Fibroblast of lung (primary cell): ENCODE measurements around the gene KSR2.

Experiments used
- EZH2 ChIP-seq: IDR thresholded peaks from 2 replicates; pipeline ENCODE4 v1.5.1; 2012; ENCODE audit warnings: low read length, control low read depth, mild to moderate bottlenecking; ENCODE audit errors: missing control alignments
- TF ChIP-seq, protein P1 (sequence below), 2 donors: IDR thresholded peaks in 1 of 2; conservative IDR thresholded peaks in 1 of 2; 1 replicate in 1 of 2; 2 replicates in 1 of 2; pipeline ENCODE4 v1.5.1; 2011 to 2012; ENCODE audit warnings: low read length in 2 of 2, control low read depth in 1 of 2, inconsistent platforms in 1 of 2, low read depth in 1 of 2, mild to moderate bottlenecking in 1 of 2

DNA sequence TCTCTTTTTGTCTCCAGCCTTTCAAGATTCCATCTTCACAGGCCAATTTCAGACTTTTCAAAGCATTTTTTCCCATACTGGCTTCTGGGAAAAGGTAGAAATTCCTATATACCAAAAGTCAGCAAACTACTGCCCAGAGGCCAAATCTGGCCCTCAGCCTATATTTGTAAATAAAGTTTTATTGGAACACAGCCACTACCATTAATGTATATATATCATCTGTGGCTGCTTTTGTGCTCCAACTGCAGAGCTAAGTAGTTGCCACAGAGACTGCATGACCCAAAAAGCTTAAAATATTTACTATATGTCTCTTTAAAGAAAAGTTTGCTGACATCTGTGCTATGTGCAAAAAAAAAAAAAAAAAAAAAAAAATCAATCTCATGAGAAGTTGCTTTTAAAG is 76.3 kb downstream of the KSR2 start:
- TF ChIP-seq, protein P1, sequence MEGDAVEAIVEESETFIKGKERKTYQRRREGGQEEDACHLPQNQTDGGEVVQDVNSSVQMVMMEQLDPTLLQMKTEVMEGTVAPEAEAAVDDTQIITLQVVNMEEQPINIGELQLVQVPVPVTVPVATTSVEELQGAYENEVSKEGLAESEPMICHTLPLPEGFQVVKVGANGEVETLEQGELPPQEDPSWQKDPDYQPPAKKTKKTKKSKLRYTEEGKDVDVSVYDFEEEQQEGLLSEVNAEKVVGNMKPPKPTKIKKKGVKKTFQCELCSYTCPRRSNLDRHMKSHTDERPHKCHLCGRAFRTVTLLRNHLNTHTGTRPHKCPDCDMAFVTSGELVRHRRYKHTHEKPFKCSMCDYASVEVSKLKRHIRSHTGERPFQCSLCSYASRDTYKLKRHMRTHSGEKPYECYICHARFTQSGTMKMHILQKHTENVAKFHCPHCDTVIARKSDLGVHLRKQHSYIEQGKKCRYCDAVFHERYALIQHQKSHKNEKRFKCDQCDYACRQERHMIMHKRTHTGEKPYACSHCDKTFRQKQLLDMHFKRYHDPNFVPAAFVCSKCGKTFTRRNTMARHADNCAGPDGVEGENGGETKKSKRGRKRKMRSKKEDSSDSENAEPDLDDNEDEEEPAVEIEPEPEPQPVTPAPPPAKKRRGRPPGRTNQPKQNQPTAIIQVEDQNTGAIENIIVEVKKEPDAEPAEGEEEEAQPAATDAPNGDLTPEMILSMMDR (conservative IDR thresholded peaks at IDR 0.05 in 1 of 2, IDR thresholded peaks at IDR 0.05 in 1 of 2; ENCODE audit: low read depth in 1 of 2, low read length in 2 of 2), result no peak
- no peak for TF ChIP-seq EZH2
